NK-92 (cell line): ENCODE results near the gene SELENOW.
"Not testable (repeated sequence)": the region's sequence is repeated elsewhere in the genome, so short reads cannot be mapped to it uniquely, and the experiment has no call there.

Experiments
- DNase-seq: peaks from one replicate; lab custom pipeline; 2025; ENCODE audit not compliant: unreplicated experiment; lab: John Stamatoyannopoulos, UW

Gene SELENOW

DNA sequence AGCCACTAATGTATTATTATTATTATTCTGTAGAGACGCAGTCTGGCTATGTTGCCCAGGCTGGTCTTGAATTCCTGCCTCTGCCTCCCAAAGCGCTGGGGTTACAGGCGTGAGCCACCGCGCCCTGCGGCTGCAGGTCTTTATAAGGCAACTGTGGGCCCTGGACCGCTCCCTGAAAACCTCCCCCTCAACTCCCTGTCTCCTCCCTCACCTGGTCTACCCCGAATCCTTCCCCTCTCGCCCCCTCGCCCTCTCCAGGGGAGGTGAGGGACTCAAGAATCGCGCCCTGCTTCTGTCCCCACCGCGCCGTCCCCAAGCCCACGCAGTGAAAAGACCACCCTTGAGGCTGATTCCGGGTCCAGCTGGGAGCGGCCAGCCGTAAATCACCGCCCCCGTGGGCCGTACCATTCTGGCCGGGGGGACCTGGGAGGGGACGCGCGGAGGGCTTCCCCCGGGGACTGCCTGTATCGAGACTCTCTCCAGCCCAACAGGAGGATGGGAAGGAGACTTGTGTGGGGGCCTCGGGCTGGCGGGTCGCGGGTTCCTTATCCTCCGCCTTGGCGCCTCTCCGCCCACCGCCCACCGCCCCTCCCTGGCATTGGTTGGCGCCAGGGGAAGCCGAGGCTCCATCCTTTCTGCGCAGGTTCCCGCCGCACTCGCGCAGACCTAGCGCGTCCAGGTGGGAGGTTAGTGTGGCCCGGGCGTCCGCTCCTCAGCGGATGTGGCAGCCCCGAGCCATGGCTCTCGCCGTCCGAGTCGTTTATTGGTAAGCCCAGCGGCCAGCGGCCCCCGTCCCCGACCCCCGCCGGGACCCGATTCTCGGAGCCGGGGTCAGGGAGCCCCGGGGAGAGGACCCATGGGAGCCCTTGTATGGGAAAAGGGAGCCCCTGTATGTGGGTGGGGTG, at the start of gene SELENOW:
TSS of gene SELENOW (plus strand) at position 655 of the 905 bp plus-strand sequence. CDS start at position 738, 83 bp downstream.
- no peak for DNase-seq

DNA sequence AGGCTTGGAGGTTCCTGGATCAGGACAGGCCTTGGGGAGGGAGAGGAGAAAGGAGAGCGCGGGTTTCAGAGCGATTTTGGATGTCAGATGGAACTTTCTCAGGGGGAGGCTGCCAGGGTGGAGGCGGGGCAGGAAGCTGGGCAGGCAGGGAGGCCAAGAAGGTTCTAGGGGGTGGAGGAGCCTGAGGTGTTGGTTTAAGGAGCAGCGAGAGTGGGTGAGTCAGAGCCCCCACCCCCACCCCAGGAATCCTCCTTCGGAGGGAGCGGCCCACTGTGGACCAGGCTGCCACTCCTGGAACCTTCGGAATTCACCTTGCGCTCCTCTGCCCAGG, 49.1 kb upstream of the SELENOW start:
- DNase-seq = no peak

DNA sequence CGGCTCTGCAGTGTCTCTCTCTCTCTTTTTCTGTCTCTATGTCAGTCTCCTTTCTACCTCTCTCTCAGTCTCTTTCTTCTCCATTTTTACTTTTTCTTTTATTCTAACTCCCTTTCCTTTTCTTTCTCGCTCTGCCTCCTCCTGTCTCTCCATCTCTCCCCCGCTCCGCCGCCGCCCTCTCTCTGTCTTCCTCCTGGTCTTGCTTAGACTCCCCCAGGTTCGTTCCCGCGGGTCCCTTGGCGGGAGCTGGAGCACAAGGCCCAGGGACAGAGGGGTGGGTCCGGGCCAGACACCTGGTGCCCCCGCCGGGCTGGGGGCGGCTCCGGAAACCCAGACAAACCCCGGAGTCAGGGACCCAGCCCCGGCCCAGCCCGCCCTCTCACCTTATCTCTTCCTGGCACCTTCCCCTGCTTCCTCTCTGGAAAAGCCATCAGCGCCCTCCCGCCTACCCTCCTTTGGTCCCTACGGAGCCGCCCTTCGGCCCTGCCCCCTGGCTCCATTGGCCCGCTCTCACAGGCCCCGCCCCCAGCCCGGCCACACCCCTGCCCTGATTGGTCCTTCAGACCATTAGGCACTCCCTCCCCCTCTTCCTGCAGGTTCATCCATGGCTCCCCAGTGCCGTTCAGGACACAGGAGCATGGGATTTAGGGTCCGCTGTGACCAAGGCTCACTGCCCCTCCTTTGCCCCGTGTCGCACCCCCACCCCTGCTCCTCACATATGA, 48.5 kb upstream of the SELENOW start:
- no peak for DNase-seq

DNA sequence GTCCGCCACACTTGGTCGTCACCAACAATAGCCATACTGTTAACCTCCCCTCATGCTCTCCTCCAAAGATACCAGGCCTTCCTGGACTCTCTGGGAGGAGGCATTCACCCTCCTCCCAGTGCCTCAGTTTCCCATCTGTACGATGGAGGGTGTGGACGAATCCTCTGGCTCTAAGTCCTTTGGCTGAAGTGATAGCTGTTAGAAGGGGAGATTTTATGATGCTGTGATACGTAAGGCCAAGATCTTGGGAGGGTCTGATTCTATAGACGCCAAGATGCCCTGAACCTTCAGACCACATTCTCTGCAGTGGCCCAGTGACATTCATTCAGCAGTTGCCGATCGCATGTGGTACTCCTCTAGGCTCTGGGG, 48.0 kb upstream of the SELENOW start:
- no peak for DNase-seq

DNA sequence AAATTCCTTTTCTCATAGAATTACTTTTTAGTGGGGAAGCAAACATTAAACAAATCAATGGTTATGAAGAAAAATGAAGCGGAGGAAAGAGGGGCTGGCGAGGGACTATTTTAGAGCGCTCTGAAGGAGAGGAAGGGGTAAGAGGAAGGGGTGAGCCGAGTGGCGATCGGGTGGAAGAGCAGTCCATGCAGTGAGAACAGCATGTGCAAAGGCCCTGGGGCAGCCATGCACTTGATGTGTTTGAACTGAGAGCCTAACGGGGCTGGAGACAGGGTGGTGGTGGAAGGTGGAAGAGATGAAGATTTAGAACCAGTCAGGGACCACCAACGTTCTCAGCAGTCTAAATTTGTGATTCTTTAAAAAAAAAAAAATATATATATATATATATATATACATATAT, 47.6 kb upstream of the SELENOW start:
- DNase-seq = no peak

DNA sequence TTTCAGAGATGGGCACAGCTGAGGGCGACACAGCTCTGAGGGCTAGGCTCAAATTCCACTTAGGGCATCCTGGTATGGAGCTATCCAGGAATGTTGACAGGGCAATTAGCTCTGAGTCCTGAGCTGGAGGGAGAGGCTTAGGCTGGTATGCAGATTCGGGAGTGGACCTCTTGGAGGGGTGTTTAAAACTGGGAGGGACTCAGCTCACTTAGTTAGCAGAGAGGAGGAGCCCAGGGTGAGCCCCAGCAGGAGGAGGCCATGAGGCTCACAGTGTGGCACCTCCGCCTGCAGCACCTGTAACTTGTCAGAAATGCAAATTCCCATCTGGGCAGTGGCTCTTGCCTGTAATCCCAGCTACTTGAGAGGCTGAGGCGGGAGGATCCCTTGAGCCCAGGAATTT, 43.4 kb upstream of the SELENOW start:
- DNase-seq = no peak

DNA sequence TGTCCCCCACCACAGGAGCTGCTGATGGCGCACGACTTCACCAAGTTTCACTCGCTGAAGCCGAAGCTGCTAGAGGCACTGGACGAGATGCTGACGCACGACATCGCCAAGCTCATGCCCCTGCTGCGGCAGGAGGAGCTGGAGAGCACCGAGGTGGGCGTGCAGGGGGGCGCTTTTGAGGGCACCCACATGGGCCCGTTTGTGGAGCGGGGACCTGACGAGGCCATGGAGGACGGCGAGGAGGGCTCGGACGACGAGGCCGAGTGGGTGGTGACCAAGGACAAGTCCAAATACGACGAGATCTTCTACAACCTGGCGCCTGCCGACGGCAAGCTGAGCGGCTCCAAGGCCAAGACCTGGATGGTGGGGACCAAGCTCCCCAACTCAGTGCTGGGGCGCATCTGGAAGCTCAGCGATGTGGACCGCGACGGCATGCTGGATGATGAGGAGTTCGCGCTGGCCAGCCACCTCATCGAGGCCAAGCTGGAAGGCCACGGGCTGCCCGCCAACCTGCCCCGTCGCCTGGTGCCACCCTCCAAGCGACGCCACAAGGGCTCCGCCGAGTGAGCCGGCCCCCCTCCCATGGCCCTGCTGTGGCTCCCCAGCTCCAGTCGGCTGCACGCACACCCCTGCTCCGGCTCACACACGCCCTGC, 37.5 kb upstream of the SELENOW start:
- DNase-seq = no peak

DNA sequence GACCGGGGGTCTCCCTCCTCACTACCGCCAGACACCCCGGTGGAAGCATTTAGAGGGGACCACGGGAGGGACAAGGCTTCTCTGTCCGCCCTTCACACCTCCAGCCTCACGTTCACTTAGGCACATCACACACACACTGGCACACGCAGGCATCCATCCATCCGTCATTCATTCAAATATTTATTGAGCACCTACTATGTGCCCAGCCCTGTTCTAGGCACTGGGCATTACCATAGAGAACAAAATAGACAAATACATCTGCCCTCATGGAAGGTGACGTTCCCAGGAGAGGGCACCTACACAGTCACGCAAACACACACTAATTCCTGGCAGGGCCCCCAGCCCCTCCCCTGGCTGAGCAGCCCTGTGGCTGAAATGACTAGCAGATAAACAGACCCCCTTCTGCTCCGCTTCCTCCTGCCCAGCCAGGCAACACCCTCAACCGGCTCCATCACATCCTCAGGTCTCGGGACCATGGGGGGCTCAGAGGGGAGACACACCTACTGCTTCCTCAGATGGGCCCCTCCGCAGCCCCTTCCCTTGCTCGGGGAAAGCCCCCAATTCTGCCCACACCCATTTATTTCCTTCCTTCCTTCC, 36.9 kb upstream of the SELENOW start:
- no peak for DNase-seq

DNA sequence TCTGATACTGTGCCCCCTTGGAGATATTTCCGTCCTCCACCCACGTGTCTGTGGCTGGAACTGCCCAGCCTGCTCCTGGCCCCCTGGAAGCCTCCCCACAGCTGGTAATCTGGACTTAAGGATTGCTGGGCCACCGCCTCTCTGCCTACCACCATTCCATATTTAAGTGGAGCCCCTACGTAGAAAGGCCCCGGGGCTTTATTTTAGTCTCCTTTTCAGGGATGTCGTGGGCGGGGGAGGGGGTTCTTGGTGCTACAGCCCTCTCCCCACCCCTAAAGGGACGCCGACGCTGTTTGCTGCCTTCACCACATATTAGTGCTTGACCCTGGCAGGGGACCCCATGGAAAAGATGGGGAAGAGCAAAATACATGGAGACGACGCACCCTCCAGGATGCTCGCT, 35.9 kb upstream of the SELENOW start:
- no peak for DNase-seq

DNA sequence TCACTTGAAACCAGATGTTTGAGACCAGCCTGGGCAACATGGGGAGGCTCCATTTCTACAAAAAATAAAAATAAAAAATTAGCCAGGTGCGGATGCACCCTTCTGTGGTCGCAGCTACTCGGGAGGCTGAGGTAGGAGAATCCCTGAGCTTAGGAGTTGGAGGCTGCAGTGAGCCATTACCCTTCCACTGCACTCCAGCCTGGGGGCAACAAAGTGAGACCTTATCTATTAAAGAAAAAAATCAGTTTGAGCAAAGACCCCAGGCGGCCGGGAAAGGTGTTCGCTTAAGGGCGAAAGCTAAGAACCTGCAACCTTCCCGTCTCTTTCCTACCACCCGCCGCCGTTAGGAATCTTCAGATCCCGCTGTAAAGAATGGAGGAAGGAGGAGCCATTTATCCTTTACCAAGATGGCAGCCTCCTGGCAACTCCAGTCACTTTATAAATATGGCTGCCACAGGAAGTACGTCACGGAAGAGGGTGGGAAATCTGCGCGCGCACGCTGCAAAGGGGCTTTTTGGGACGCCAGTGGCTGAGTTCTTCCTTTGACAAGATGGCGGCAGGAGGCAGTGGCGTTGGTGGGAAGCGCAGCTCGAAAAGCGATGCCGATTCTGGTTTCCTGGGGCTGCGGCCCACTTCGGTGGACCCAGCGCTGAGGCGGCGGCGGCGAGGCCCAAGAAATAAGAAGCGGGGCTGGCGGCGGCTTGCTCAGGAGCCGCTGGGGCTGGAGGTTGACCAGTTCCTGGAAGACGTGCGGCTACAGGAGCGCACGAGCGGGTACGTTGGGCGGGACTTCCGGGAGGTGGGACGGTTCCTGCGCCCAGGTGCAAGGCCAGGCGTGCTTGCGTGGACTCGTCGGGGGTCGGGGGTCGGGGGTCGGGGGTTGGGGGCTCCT, 33.2 kb upstream of the SELENOW start, which contains the start of gene NOP53:
TSS of gene NOP53 (plus strand) at position 537 of the 892 bp plus-strand sequence. CDS start at position 551, 14 bp downstream.
- DNase-seq = peak; percentile 68

DNA sequence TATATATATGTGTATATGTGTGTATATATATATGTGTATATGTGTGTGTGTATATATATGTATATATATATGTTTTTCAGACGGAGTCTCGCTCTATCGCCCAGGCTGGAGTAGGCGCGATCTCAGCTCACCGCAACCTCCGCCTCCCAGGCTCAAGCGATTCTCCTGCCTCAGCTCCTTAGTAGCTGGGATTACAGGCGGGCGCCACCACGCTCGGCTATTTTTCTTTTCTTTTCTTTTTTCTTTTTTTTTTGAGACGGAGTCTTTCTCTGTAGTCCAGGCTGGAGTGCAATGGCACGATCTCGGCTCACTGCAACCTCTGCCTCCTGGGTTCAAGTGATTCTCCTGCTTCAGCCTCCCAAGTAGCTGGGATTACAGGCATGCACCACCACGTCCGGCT, 32.4 kb upstream of the SELENOW start:
- not testable (repeated sequence) for DNase-seq

DNA sequence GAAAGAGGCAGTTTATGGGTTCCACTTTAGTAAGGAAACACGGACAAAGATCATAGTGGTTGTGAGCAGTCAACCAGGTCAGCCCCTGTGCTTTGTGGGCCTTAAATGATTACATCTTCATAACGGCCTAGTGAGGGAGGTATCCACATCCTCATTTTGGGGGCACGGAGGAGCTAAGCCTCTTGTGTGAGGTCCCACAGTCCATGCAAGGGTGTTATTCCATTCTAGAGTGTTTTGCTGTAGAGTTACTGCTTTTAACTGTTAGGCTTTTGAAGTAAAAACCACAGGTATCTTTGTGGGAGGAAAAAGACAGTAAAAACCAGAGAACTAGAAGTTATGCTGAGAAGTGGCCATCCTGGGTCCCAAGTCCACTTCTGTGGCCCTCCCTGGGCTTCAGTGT, 29.2 kb upstream of the SELENOW start:
- no peak for DNase-seq

DNA sequence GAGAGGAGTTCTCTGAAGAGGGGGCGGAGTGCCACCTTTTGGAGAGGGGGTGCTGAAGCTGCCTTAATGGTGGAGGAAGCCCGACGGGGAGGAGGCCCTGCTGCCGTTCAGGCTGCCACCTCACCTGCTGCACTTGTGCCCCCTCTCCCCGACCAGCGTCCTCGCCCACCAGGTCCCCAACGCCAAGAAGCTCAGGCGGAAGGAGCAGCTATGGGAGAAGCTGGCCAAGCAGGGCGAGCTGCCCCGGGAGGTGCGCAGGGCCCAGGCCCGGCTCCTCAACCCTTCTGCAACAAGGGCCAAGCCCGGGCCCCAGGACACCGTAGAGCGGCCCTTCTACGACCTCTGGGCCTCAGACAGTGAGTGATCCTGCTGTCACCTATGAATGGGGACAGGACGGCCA, 27.8 kb upstream of the SELENOW start:
- DNase-seq = no peak

DNA sequence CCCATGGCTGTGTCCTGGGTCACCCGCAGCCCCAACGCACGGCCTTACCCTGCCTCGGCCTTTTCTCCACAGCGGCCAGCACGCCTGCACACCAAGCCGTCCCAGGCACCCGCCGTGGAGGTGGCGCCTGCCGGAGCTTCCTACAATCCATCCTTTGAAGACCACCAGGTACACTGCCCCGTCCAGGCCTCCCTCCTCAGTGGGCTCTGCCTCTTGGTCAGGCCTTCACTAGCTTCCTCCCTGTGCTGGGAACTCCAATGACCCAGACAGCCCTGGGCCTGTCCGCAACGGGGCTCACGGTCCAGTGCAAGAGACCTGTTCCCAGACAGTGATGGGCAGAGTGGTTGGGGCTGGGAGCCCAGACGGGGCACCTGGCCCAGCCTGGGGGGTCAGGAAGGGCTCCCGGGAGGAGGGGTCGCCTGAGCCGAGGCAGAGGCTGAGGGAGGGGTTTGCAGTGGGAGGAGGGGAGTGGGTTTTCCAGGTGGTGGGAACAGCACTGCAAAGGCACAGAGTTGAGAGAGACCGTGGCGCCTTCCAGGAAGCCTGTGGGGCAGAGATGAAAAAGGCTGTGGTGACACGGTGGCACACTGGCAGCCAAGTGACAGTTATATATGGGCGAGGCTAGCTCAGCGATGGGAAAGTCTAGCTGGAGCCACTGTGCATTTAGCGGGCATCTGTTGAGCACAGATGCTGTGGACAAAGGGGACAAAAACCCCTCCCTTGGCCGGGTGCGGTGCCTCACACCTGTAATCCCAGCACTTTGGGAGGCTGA, 25.9 kb upstream of the SELENOW start:
- DNase-seq = no peak

DNA sequence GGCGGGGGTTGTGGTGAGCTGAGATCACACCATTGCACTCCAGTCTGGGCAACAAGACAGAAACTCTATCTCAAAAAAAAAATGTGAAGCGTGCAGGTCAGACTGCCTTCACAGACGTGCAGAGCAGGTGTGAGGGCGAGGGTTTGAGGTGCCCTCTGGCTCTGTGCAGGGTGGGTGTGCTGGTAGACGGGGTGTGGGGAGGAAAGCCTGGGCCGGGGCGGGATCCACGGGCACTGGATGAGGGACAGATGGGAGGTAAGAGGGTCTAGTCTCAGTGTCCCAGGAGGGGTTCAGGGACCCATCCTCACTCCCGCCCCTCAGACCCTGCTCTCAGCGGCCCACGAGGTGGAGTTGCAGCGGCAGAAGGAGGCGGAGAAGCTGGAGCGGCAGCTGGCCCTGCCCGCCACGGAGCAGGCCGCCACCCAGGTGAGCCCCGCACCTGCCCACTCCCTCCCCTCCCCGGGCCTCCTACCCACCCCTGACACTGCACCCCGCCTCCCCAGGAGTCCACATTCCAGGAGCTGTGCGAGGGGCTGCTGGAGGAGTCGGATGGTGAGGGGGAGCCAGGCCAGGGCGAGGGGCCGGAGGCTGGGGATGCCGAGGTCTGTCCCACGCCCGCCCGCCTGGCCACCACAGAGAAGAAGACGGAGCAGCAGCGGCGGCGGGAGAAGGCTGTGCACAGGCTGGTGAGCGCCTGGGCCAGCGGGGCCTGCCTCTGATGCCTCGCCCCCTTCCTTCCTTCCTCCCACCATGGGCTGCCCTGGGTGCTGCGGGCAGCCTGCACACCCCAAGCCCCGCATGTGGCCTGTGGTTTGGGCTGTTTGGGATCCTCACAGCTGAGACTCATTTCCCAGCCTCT, 24.1 kb upstream of the SELENOW start:
- DNase-seq = no peak

DNA sequence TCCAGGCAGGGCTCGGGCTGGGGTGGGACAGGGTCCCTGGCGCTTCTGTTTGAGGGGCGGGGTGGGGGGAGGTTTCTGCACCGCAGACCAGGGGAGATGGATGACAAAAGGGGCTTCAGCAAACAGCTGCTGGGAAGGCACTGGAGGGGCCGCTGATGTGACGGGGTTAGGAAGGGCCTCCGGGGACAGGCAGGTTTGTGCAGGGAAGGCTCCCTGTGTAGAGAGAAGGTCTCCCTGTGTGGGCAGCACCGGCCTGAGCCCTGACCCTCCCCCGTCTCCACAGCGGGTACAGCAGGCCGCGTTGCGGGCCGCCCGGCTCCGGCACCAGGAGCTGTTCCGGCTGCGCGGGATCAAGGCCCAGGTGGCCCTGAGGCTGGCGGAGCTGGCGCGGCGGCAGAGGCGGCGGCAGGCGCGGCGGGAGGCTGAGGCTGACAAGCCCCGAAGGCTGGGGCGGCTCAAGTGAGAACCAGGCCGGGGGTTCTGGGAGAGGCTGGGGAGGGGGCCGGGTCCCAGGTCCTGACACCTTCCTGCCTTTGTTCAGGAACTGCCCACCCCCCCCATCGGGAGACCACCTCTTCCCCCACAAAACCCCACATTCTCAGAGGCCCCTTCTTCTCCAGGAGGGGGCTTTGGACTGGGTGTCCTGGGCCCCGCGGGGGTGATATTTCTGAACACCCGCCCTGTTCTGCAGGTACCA, 23.3 kb upstream of the SELENOW start:
- DNase-seq = no peak

DNA sequence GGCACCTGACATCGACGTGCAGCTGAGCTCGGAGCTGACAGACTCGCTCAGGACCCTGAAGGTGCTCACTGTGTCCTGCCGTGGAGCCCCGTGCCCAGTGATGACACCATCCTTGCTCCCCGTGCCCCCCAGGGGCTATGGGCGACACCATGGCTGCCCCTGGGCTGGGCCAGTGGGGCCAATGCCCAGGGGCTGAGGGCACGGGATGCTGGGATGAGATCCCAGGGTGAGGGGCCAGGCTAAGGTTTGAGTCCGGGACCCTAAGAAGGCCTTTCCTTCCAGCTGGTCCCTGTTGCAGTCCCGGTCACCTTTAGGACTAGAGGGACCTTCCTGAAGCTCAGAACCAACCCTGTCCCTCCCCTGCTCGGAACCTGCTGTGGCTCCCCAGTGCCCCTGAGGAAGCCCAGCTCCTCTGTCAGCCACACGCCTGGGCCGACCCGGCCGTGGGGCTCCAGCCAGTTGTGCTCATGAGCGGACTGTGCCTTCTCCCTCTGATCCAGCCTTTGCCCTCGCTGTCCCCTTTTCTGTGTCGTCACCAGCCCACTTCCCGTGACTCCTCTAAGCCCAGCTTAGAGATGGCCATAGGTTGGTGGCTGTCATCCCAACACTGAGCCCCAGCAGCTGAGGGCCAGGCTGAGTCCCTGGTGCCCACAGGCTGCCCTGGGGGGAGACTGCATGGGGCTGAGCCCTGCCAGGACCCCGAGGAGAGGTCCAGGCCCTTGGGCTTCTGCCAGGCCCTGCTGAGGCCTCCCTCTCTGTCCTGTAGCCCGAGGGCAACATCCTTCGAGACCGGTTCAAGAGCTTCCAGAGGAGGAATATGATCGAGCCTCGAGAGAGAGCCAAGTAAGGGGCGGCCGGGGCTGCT, 22.5 kb upstream of the SELENOW start:
- no peak for DNase-seq
